ENCODE measurements around the gene MACROD2. TPM values are rescaled to one million over a fixed set of nuclear protein-coding genes. Genes with fewer than 3 reads are reported as not detected.

MACROD2 gene
- total RNA-seq, 1 donor from 2014 or later, result not detected

DNA sequence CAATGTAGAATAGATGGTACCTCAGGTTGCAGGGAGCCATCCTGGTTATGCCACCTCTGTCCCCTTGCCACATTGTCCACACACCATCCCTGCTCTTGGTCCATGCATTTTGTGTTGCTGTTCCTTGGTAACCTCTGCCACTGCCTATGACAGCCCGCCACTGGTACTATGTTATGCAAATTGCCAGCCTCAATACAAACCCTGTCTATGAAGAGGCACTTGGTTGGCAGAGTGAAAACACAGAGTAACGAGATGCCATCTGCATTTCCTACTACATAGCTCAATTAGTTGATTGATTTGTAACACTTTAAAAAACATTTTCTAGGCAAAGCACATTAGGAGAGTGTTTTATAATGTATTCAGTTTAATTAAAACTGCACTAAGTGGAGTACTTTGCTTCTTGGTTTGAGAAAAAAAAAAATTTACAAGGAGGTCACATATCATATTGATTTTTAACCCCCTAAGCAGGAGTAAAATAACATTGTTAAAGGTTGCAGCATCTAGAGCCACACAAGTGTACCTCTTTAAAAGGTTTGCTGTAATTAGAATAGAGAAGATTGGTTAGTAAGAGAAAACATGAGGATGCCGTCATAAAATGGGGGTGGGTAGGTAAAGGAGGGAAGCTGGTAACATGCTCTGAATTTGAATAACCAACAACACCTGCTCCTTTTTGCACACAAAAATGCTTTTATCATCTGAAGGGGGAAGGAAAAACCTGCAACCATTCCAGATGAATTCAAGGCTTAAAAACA is 1760.9 kb downstream of the MACROD2 start:
- Mint-ChIP-seq H3K4me1 (ENCODE audit: low read depth) (no peaks in the 10 kb centered on the region), H3K27me3 (ENCODE audit: low read depth) (no peaks in the 10 kb centered on the region), H3K27ac (no peak overlapping the region), H3K36me3 (ENCODE audit: low read depth) (no peaks in the 10 kb centered on the region), H3K4me3 (ENCODE audit: low read depth) (no peak overlapping the region), H3K9me3 (peaks cover 12% of the 10 kb centered on the region)
- intact Hi-C loops (cut with micrococcal nuclease), result no loop called here
- no peak for DNase-seq (ENCODE audit: low spot score)

DNA sequence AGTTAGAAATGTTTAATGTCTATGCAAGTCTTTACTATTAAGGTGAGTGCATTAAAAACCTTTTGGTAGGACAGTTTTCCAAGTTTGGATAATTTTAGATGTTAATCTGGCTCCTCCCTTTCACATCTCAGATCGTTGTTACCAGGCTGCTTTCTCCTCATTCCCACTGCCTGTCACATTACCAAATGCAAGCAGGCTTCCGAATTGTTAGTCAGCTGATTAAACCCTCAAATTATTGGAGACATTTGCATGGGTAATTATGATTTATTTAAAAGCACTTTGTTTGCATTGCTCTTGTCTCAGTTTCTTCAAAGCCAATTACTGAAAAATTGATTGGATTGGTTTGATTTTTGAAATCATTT is 1761.4 kb downstream of the MACROD2 start:
- H3K4me1 Mint-ChIP-seq (ENCODE audit: low read depth), result no peaks in the 10 kb centered on the region
- DNase-seq (ENCODE audit: low spot score), result no peak
- peaks cover 12% of the 10 kb centered on the region for H3K9me3 Mint-ChIP-seq
- no peak overlapping the region for H3K27ac Mint-ChIP-seq
- H3K36me3 Mint-ChIP-seq (ENCODE audit: low read depth), result no peaks in the 10 kb centered on the region
- intact Hi-C loops (cut with micrococcal nuclease), result no loop called here
- no peaks in the 10 kb centered on the region for H3K27me3 Mint-ChIP-seq (ENCODE audit: low read depth)
- H3K4me3 Mint-ChIP-seq (ENCODE audit: low read depth), result no peak overlapping the region

DNA sequence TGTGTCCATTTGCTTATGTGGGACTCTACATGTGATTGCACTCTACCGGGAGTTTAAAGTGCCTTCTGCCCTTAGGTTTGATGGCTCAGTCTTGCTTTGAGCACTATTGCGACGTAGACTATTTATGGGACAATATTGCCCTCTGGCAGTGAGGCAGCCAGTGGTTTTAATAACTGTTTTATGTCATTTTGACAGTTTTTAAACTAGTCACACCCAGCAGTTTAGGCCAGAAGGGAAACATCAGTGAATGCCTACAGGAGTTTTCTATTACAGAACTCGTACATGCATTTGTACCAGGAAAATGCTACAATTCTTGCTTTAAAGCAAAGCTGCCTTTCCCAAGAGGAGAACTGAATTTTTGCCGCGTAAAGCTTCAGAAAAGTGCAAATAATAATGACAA is 1764.3 kb downstream of the MACROD2 start:
- Mint-ChIP-seq H3K27ac (no peak overlapping the region), H3K36me3 (ENCODE audit: low read depth) (no peaks in the 10 kb centered on the region), H3K4me3 (ENCODE audit: low read depth) (no peak overlapping the region), H3K27me3 (ENCODE audit: low read depth) (no peaks in the 10 kb centered on the region), H3K4me1 (ENCODE audit: low read depth) (no peaks in the 10 kb centered on the region), H3K9me3 (peaks cover 12% of the 10 kb centered on the region)
- intact Hi-C loops (cut with micrococcal nuclease), result no loop called here
- no peak for DNase-seq (ENCODE audit: low spot score)

DNA sequence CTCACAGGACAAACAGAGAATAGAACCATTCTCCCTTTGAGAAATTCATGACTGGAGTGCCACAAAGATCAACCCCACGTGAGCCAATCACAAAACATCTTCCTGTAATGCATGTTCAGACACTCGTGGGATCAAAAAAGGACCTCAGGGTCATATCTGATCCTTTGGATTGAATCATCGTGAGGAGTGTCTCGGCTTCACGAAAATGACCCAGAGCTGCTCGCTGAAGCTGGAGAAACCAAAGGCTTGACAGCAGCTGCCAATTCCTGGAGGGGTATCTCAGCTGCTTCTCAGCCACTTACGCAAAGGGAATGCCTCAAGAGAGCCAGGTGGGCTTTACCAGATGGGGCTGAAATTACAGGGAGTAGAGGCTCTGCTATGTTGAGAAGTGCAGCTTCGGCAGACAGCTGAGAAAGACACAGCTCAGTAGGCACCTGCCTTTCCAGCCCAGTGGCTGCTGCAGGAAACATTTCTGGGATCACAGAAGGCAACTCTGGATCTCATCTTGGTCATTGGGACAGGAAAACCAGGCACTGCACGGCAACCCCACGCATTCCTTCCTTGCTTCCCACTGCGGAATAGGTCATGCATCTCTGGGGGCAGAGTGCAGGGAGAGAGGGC is 1764.8 kb downstream of the MACROD2 start:
- no peak overlapping the region for H3K27ac Mint-ChIP-seq
- H3K4me3 Mint-ChIP-seq (ENCODE audit: low read depth), result no peak overlapping the region
- H3K27me3 Mint-ChIP-seq (ENCODE audit: low read depth), result no peaks in the 10 kb centered on the region
- intact Hi-C loops (cut with micrococcal nuclease), result no loop called here
- H3K36me3 Mint-ChIP-seq (ENCODE audit: low read depth), result no peaks in the 10 kb centered on the region
- no peak for DNase-seq (ENCODE audit: low spot score)
- peaks cover 16% of the 10 kb centered on the region for H3K9me3 Mint-ChIP-seq
- no peaks in the 10 kb centered on the region for H3K4me1 Mint-ChIP-seq (ENCODE audit: low read depth)

DNA sequence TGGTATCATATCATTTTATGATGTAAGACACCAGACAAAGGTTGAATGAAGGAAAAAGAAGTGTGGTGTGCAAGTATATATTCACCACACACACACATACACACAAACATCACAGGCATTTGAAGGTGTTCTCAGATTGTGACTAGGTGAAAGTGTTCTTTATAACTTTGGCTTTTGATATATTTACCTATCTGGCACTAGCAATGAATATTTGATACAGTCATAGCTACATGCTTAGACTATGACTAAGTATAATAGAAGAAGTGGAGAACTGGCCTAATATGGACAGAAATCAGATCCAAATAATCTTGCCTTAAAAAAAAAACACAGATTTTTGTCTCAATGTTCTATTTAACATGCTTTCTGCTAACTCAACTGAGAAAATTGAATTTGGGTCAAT is 1768.0 kb downstream of the MACROD2 start:
- no peak for DNase-seq (ENCODE audit: low spot score)
- intact Hi-C loops (cut with micrococcal nuclease), result no loop called here
- peaks cover 4% of the 10 kb centered on the region for H3K9me3 Mint-ChIP-seq
- no peak overlapping the region for H3K27ac Mint-ChIP-seq
- no peaks in the 10 kb centered on the region for H3K4me1 Mint-ChIP-seq (ENCODE audit: low read depth)
- H3K27me3 Mint-ChIP-seq (ENCODE audit: low read depth), result no peaks in the 10 kb centered on the region
- no peak overlapping the region for H3K4me3 Mint-ChIP-seq (ENCODE audit: low read depth)
- H3K36me3 Mint-ChIP-seq (ENCODE audit: low read depth), result no peaks in the 10 kb centered on the region

DNA sequence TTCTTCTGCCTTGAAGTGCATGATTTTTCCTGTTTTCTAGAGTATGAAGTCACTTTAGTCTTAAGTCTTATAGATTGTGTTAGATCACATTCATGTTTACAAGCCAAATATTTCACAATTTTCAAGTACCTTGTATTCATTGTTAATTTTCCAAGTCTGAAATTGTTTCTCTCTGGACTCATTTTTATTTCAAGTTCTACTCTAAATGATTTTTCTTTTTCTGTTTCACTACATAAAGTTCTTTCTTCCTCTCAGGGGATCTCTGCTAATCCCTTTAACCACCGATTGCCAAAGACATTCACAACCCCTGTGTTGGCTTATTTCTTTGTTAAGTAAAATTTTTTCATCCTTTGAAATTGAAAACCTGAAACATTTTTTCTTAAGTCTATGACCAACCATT is 1772.3 kb downstream of the MACROD2 start:
- intact Hi-C loops (cut with micrococcal nuclease), result no loop called here
- Mint-ChIP-seq H3K27me3 (ENCODE audit: low read depth) (no peaks in the 10 kb centered on the region), H3K27ac (no peak overlapping the region), H3K9me3 (peaks cover 4% of the 10 kb centered on the region), H3K4me3 (ENCODE audit: low read depth) (no peak overlapping the region), H3K36me3 (ENCODE audit: low read depth) (no peaks in the 10 kb centered on the region), H3K4me1 (ENCODE audit: low read depth) (no peaks in the 10 kb centered on the region)
- no peak for DNase-seq (ENCODE audit: low spot score)

DNA sequence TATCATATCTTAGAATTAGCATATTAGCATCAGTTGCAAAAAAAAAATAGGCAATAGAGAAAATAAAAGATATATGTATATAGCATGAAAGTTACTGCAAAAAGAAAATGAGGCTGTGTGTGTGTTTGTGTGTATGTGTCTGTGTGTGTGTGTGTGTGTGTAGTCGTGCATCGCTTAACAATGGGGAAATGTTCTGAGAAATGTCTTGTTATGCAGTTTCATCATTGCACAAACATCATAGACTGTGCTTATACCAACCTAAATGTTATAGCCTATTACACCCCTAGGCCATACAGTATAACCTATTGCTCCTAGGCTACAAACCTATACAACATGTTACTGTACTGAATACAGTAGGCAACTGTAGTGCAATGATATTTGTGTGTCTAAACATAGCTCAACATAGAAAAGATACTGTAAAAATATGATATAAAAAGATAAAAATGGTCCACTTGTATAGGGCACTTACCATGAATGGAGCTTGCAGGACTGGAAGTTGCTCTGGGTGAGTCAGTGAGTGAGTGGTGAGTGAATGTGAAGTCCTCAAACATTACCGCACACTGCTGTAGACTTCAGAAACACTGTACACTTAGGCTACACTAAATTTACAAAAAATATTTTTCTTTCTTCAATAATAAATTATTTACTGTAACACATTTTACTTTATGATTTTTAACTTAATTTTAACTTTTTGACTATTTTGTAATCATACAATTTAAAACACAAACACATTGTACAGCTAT is 1772.9 kb downstream of the MACROD2 start:
- Mint-ChIP-seq H3K27me3 (ENCODE audit: low read depth) (no peaks in the 10 kb centered on the region), H3K4me3 (ENCODE audit: low read depth) (no peak overlapping the region), H3K36me3 (ENCODE audit: low read depth) (no peaks in the 10 kb centered on the region), H3K4me1 (ENCODE audit: low read depth) (no peaks in the 10 kb centered on the region), H3K9me3 (peaks cover 4% of the 10 kb centered on the region), H3K27ac (no peak overlapping the region)
- intact Hi-C loops (cut with micrococcal nuclease), result no loop called here
- no peak for DNase-seq (ENCODE audit: low spot score)

DNA sequence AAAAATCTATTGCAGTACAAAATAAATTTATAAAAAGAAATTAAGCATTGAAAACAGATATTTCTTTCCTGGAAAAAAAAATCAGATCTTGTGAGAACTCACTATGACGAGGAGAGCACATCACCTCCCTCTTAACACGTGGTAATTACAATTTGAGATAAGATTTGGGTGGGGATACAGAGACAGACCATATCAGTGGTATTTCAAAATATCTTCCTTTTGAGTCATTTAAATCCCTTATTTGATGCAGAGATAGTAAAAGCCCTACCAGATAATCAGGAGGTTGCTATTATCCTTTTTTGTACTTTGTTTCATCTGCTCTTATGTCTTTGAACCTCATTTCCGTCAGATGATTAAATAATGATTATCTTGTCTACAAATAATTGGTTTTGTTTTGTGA is 1777.5 kb downstream of the MACROD2 start:
- Mint-ChIP-seq H3K4me3 (ENCODE audit: low read depth) (no peak overlapping the region), H3K27me3 (ENCODE audit: low read depth) (no peaks in the 10 kb centered on the region), H3K4me1 (ENCODE audit: low read depth) (no peaks in the 10 kb centered on the region), H3K9me3 (peaks cover 7% of the 10 kb centered on the region), H3K27ac (no peak overlapping the region), H3K36me3 (ENCODE audit: low read depth) (no peaks in the 10 kb centered on the region)
- no peak for DNase-seq (ENCODE audit: low spot score)
- intact Hi-C loops (cut with micrococcal nuclease), result no loop called here

DNA sequence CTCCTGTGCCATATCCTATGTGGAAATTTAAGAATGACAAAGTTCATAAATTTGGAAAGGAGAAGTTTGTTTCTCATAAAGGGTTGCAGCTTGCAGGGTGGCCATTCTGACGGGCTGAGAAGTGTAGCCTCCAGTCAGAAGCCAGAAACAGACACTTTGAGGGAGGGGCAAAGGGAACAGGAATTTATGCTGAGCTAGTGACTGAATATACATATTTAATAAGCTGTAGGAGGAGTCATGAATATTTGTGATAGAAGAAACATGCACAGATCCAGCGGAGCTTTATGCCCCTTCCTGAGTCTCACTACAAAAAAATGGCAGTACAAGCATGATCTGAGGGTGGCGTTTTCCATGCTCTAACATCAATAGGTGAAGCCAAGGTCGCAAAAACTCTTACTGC is 1779.6 kb downstream of the MACROD2 start:
- Mint-ChIP-seq H3K36me3 (ENCODE audit: low read depth) (no peaks in the 10 kb centered on the region), H3K9me3 (peaks cover 7% of the 10 kb centered on the region), H3K4me3 (ENCODE audit: low read depth) (no peak overlapping the region), H3K27me3 (ENCODE audit: low read depth) (no peaks in the 10 kb centered on the region), H3K27ac (no peak overlapping the region), H3K4me1 (ENCODE audit: low read depth) (no peaks in the 10 kb centered on the region)
- no peak for DNase-seq (ENCODE audit: low spot score)
- intact Hi-C loops (cut with micrococcal nuclease), result no loop called here

DNA sequence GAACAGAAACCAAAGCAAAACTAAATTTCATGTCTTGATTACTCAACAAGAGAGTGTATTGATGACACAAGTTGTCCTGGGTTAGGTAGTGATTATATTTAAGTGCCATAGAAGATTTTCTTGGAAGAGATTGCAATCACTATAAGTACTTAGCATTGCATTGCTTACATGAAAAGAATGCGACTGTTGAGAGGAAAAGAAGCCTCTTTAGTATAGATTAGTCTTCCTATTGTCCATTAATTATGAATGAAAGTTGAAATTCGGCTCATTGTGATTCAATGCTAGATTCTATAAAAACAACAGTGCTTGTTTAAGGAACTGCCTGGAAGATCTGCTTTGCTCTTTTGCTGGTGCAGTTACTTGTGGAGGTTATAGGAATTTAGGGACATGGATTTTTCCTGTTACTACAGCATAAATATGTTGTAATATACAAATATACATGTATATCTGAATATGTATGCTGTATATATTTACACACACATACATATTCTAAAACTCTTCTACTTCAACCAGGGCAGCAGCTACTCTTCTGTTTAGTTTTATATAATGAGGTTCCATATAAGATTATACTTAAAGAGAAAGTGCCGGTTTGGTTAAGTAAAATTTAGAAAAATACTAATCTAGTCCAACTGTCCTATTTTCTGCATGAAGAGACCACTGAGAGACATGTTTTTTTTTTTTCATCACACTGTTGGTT is 1781.6 kb downstream of the MACROD2 start:
- H3K36me3 Mint-ChIP-seq (ENCODE audit: low read depth), result no peaks in the 10 kb centered on the region
- no peaks in the 10 kb centered on the region for H3K27me3 Mint-ChIP-seq (ENCODE audit: low read depth)
- intact Hi-C loops (cut with micrococcal nuclease), result no loop called here
- H3K9me3 Mint-ChIP-seq, result peaks cover 12% of the 10 kb centered on the region
- no peak overlapping the region for H3K27ac Mint-ChIP-seq
- DNase-seq (ENCODE audit: low spot score), result no peak
- no peaks in the 10 kb centered on the region for H3K4me1 Mint-ChIP-seq (ENCODE audit: low read depth)
- no peak overlapping the region for H3K4me3 Mint-ChIP-seq (ENCODE audit: low read depth)

DNA sequence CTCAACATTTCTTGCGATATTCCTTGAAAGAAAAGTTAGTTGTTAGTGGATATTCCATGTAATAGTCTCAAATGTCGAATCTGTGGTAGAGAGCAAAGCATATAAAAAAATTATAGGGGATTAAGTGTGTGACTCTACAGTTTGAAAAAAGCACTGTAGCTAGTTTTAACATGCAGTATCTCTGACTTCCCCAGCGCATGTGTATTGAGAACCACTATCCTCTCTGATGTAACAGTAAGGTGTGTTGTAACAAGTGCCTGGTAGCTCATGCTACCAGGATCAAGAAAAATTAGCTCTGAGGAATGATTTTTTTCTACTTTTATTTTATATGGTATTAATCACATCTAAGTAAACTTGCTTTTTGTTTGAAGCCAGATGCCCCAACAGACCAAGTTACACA is 1788.7 kb downstream of the MACROD2 start:
- Mint-ChIP-seq H3K9me3 (peaks cover 22% of the 10 kb centered on the region), H3K4me1 (ENCODE audit: low read depth) (no peaks in the 10 kb centered on the region), H3K27ac (no peak overlapping the region), H3K4me3 (ENCODE audit: low read depth) (no peak overlapping the region), H3K36me3 (ENCODE audit: low read depth) (no peaks in the 10 kb centered on the region), H3K27me3 (ENCODE audit: low read depth) (no peaks in the 10 kb centered on the region)
- DNase-seq (ENCODE audit: low spot score), result no peak
- intact Hi-C loops (cut with micrococcal nuclease), result no loop called here

DNA sequence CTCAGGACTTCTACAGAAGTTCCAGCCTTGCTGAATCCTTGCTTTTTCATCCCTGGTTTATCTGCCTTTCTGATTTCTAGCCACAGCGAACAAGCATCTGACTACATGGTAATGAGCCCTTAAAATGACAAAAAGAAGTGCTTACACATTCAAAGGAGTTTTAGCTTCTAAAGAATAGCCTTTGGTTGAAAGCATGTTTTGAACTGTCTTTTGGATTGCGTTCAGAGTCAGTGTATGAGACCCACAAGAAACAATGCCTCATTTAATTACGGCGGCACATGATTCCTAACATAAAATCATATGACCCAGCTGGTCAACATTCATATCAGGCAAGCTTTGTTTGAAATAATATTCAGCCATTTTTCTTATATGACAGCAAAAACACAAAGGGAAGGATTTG is 1793.8 kb downstream of the MACROD2 start:
- Mint-ChIP-seq H3K36me3 (ENCODE audit: low read depth) (no peaks in the 10 kb centered on the region), H3K9me3 (peaks cover 17% of the 10 kb centered on the region), H3K27ac (no peak overlapping the region), H3K4me3 (ENCODE audit: low read depth) (no peak overlapping the region), H3K27me3 (ENCODE audit: low read depth) (no peaks in the 10 kb centered on the region), H3K4me1 (ENCODE audit: low read depth) (no peaks in the 10 kb centered on the region)
- intact Hi-C loops (cut with micrococcal nuclease), result no loop called here
- DNase-seq (ENCODE audit: low spot score), result no peak

DNA sequence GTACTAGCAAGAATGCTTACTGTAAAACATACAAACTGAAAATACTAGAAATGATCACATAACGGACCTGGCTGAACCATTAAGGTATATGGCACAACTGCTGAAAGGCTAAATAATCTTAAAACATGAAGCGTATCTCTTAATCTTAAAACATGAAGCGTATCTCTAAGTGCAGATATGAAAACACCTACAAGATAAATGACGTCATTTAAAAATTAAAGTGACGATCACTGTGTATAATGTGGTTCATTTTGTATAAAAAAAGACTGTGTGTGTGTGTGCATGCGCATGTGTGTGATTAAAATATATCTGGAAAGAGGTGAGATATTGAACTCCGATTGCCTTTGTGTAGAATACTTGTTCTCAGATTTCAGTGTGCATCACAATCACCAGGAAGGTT is 1797.5 kb downstream of the MACROD2 start:
- Mint-ChIP-seq H3K4me3 (ENCODE audit: low read depth) (no peak overlapping the region), H3K27ac (no peak overlapping the region), H3K27me3 (ENCODE audit: low read depth) (no peaks in the 10 kb centered on the region), H3K36me3 (ENCODE audit: low read depth) (no peaks in the 10 kb centered on the region), H3K9me3 (peaks cover 8% of the 10 kb centered on the region), H3K4me1 (ENCODE audit: low read depth) (no peaks in the 10 kb centered on the region)
- intact Hi-C loops (cut with micrococcal nuclease), result no loop called here
- no peak for DNase-seq (ENCODE audit: low spot score)

All from activated T-helper 2 cell treated with anti-CD3 and anti-CD28 coated beads, Interferon-gamma antibody, Interleukin-2, Interleukin-4, amounts not matched to agents 10 μg/mL and 5 μg/mL and 100 μg/mL, durations not matched to agents 14 hours and 24 hours and 36 hours (primary cell).